MM.1S (cell line): ENCODE data around the gene CALD1.

Source experiments
- EZH2 ChIP-seq: fragments of 300-600 bp; sonication (generic); optimal IDR thresholded peaks from 2 replicates; pipeline ENCODE3; 2017; ENCODE audit warnings: low read depth, mild to moderate bottlenecking, antibody characterized with exemption, low read length, mixed read lengths
- TF ChIP-seq, protein P1 (sequence below): fragments of 300-600 bp; sonication (generic); IDR thresholded peaks from 2 replicates; pipeline ENCODE4 v1.5.1; 2016; ENCODE audit warnings: antibody characterized with exemption, low read length, mixed read lengths

DNA sequence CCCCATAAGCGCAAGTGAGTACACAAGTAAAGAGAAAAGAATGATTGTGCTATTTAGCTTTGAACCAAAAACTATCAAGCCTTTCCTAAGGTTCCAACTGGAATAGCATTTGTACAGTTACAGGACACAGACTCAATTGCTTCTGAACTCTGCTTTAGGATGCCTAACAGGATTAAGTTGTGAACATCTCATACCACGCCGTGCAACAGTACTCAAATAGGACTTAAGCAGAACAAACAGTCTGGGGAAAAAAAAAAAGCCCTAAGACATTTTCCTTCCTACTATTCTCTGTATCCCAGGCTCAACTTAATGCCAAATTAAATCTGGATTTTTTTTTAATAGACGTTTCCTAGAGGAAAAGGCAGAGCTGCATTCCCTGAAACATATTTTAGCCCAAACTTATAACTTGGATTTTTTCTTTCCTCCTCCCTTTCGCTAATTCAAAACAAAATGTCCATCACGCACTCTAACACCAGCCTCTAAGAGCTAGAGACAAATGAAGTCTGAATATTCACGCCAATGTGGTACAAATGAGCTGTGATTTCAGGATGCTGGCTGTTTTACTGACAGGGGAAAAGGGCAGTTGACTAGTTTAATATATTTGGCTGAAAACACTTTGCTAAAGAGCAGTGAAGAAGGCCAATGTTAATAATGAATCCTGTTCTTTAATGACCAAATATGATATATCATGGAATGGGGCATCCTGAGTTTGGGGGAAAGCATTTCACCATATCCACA, 68.6 kb downstream of the CALD1 start:
- TF ChIP-seq, protein P1, sequence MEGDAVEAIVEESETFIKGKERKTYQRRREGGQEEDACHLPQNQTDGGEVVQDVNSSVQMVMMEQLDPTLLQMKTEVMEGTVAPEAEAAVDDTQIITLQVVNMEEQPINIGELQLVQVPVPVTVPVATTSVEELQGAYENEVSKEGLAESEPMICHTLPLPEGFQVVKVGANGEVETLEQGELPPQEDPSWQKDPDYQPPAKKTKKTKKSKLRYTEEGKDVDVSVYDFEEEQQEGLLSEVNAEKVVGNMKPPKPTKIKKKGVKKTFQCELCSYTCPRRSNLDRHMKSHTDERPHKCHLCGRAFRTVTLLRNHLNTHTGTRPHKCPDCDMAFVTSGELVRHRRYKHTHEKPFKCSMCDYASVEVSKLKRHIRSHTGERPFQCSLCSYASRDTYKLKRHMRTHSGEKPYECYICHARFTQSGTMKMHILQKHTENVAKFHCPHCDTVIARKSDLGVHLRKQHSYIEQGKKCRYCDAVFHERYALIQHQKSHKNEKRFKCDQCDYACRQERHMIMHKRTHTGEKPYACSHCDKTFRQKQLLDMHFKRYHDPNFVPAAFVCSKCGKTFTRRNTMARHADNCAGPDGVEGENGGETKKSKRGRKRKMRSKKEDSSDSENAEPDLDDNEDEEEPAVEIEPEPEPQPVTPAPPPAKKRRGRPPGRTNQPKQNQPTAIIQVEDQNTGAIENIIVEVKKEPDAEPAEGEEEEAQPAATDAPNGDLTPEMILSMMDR: no peak
- no peak for TF ChIP-seq EZH2
